H4 (cell line): ENCODE data around the gene CEP78. TPM values are rescaled to one million over a fixed set of nuclear protein-coding genes. Genes with fewer than 3 reads are reported as not detected.

Experiments used
- total RNA-seq: library from RNA; depleted of rRNA; stranded (reverse); fragments of >200 nt; shearing (Covaris generic); gene quantifications from 2 replicates; pipeline ENCODE4 v1.2.3, GENCODE V29; 2014; rRNA removed

Gene CEP78
- total RNA-seq, 1 experiment from 2014 or later: 30.9 TPM

Other genes starting within 250 kb of the CEP78 start
- 17.5 and 20.6 TPM in 2 replicates for gene GNAQ, start 204.3 kb upstream of the CEP78 start, total RNA-seq
- 238 and 323 TPM in 2 replicates for gene PSAT1, start 61.0 kb downstream of the CEP78 start, total RNA-seq